Endothelial cell of umbilical vein (primary cell): ENCODE measurements around the gene FXYD6. TPM values are rescaled to one million over a fixed set of nuclear protein-coding genes. Genes with fewer than 3 reads are reported as not detected.

Source experiments
- BruUV-seq: library from RNA; stranded (reverse); fragments of 400-500 nt; replicated peaks from 2 replicates; lab custom pipeline; 2021; lab: Mats Ljungman, UMichigan
- CTCF ChIA-PET: fragments of 300-600, 350-600 bp; sonication (Branson Sonifier 250); formaldehyde crosslinking; loops from one replicate; lab custom pipeline; 2021; ENCODE audit warnings: antibody characterized with exemption, inconsistent platforms; lab: Charles Lee
- POLR2A ChIA-PET: fragments of 300-600, 350-600 bp; sonication (Branson Sonifier 250); formaldehyde crosslinking; loops from one replicate; lab custom pipeline; 2021; ENCODE audit warnings: antibody characterized with exemption, inconsistent platforms; lab: Charles Lee
- DNase-seq: peaks from one replicate; pipeline ENCODE4 v3.0.0-alpha.2; 2011; ENCODE audit warnings: low read depth, low spot score
- FAIRE-seq: peaks from 2 replicates; lab custom pipeline; 2011; peaks lifted over from hg19 to GRCh38; lab: Jason Lieb, UNC
- H2AFZ ChIP-seq: 2 replicates; pipeline ENCODE4 v1.6.0; 2012; ENCODE audit warnings: low read depth, low read length, control low read depth, inconsistent platforms
- H3K27ac ChIP-seq: 2 replicates; pipeline ENCODE4 v1.5.1; 2011; ENCODE audit warnings: low read depth, mild to moderate bottlenecking, control low read depth, low read length, moderate library complexity; ENCODE audit not compliant: insufficient read depth
- H3K27me3 ChIP-seq, 2 experiments: 2 replicates each; pipeline versions ENCODE4 v1.6.0 to v1.6.1; 2011; ENCODE audit warnings: low read length in 2 of 2, mixed read lengths in 1 of 2; ENCODE audit not compliant: control insufficient read depth in 2 of 2, insufficient read depth in 2 of 2
- H3K36me3 ChIP-seq, 2 experiments: 2 replicates in 1 of 2; 3 replicates in 1 of 2; pipeline ENCODE4 v1.5.1; 2011; ENCODE audit warnings: low read length in 2 of 2, mild to moderate bottlenecking in 1 of 2, moderate library complexity in 1 of 2; ENCODE audit not compliant: control insufficient read depth in 2 of 2, insufficient read depth in 2 of 2; ENCODE audit errors: extremely low read depth in 1 of 2
- H3K4me1 ChIP-seq: 3 replicates; pipeline ENCODE4 v1.5.1; 2011; ENCODE audit warnings: mild to moderate bottlenecking, low read length; ENCODE audit not compliant: control insufficient read depth, insufficient read depth; ENCODE audit errors: extremely low read depth
- H3K4me2 ChIP-seq: 2 replicates; pipeline ENCODE4 v1.6.1; 2011; ENCODE audit warnings: low read length, control low read depth, mixed read lengths; ENCODE audit not compliant: insufficient read depth
- H3K4me3 ChIP-seq, 3 experiments: fragments of 200-600 bp in 1 of 3; sonication (generic), shearing (Covaris generic) in 1 of 3; replicated peaks in 1 of 3; 2 replicates each; pipeline ENCODE4 v1.5.1; 2011 to 2016; ENCODE audit warnings: control low read depth in 3 of 3, low read length in 3 of 3, mild to moderate bottlenecking in 2 of 3, inconsistent platforms in 1 of 3, low read depth in 1 of 3, moderate library complexity in 1 of 3; ENCODE audit not compliant: insufficient read depth in 1 of 3
- H3K79me2 ChIP-seq: 2 replicates; pipeline ENCODE4 v1.6.0; 2012; ENCODE audit warnings: low read length, inconsistent platforms; ENCODE audit not compliant: control insufficient read depth, insufficient read depth
- H3K9ac ChIP-seq: replicated peaks from 2 replicates; pipeline ENCODE3; 2011; ENCODE audit warnings: low read length, control low read depth; ENCODE audit not compliant: insufficient read depth; ENCODE audit errors: extremely low read depth
- H3K9me1 ChIP-seq: replicated peaks from 3 replicates; pipeline ENCODE4 v1.6.0; 2011; ENCODE audit warnings: mild to moderate bottlenecking, low read length; ENCODE audit not compliant: control insufficient read depth, insufficient read depth; ENCODE audit errors: extremely low read depth
- H3K9me3 ChIP-seq: replicated peaks from 2 replicates; pipeline ENCODE4 v1.5.1; 2012; ENCODE audit warnings: low read length, inconsistent platforms; ENCODE audit not compliant: control insufficient read depth, insufficient read depth
- H4K20me1 ChIP-seq: replicated peaks from 2 replicates; pipeline ENCODE3; 2011; ENCODE audit warnings: mild to moderate bottlenecking, low read length; ENCODE audit not compliant: control insufficient read depth, insufficient read depth; ENCODE audit errors: extremely low read depth
- CTCF ChIP-seq, 2 donors: IDR thresholded peaks; 1 replicate in 1 of 2; 2 replicates in 1 of 2; pipeline ENCODE4 v1.5.1; 2011; ENCODE audit warnings: low read length in 2 of 2, mild to moderate bottlenecking in 2 of 2, moderate library complexity in 2 of 2, control low read depth in 1 of 2, inconsistent platforms in 1 of 2, low read depth in 1 of 2; ENCODE audit not compliant: insufficient read depth in 1 of 2; ENCODE audit errors: extremely low read depth in 1 of 2
- EZH2 ChIP-seq: IDR thresholded peaks from 2 replicates; pipeline ENCODE4 v1.6.1; 2012; ENCODE audit warnings: borderline replicate concordance, low read depth, mild to moderate bottlenecking, moderate library complexity, low read length, inconsistent platforms; ENCODE audit not compliant: severe bottlenecking
- FOS ChIP-seq: IDR thresholded peaks from 2 replicates; pipeline ENCODE4 v1.6.1; 2011; ENCODE audit warnings: mild to moderate bottlenecking, low read length, moderate library complexity, borderline replicate concordance; ENCODE audit not compliant: insufficient read depth
- GATA2 ChIP-seq: IDR thresholded peaks from 2 replicates; pipeline ENCODE4 v1.7.0; 2011; ENCODE audit warnings: low read depth, mild to moderate bottlenecking, moderate library complexity, mixed read lengths, low read length; ENCODE audit not compliant: insufficient read length, insufficient read depth
- JUN ChIP-seq: IDR thresholded peaks from 2 replicates; pipeline ENCODE4 v1.6.1; 2011; ENCODE audit warnings: borderline replicate concordance, low read depth; ENCODE audit not compliant: insufficient read length, insufficient read depth
- MYC ChIP-seq: IDR thresholded peaks from one replicate; pipeline ENCODE4 v1.6.1; 2011; ENCODE audit warnings: mild to moderate bottlenecking, low read depth, low read length
- POLR2A ChIP-seq: IDR thresholded peaks from 2 replicates; pipeline ENCODE4 v1.6.1; 2012; ENCODE audit warnings: low read depth, mild to moderate bottlenecking, control low read depth, low read length
- POLR2AphosphoS5 ChIP-seq: IDR thresholded peaks from 2 replicates; pipeline ENCODE4 v1.6.1; 2012; ENCODE audit warnings: low read depth, mild to moderate bottlenecking, control low read depth, low read length, moderate library complexity; ENCODE audit not compliant: insufficient read depth
- dilution Hi-C: fragments of 300-500 bp; cut with MboI; formaldehyde crosslinking; loops from one replicate; pipeline ENCODE4 v1.15.0; 2019; ENCODE audit warnings: low sequenced_read_pairs; ENCODE audit not compliant: extremely low pct_ligation_motif_present
- intact Hi-C: fragments of 100-400 bp; cut with micrococcal nuclease; formaldehyde crosslinking; loops from one replicate; pipeline ENCODE4 v1.10.0; 2022
- polyA plus RNA-seq, 4 experiments: library from polyadenylated mRNA; depleted of rRNA in 3 of 4; stranded (reverse) in 3 of 4; unstranded in 1 of 4; fragments of >200 nt; gene quantifications; 2 replicates each; pipeline versions ENCODE4 v1.2.1 to v1.2.3, GENCODE V29; 2011 to 2012; ENCODE audit warnings: missing spikeins in 1 of 4
- total RNA-seq: library from RNA; stranded (reverse); gene quantifications from 2 replicates; pipeline ENCODE4 v1.2.3, GENCODE V29; 2021
- TF ChIP-seq, protein P1 (sequence below): IDR thresholded peaks from 2 replicates; pipeline ENCODE4 v1.6.1; 2011; ENCODE audit not compliant: insufficient read depth, insufficient read length

FXYD6 gene
- total and polyA plus RNA-seq, 2 donors (not counting 3 experiments of a cell fraction or from before 2014, with no cell fraction given), result 1.4 to 8.7 TPM

DNA sequence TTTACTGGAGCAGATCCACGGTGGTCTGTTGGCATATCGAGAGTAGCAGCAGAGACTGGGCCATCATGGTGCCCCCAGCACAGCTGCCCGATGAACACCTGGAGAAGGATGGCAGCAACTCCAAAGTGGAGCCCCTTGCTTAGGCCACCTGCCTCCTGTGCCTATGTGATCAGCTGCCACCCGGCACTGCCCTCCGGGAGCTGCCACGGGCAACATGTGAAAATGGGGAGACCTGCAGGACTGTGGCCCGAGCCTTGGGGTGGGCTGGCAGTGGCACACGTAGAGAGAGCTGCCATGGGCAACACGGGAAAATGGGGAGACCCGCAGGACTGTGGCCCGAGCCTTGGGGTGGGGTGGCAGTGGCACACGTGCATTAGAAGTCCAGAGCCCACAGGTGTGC, 55.0 kb downstream of the FXYD6 start:
- Histone ChIP-seq H3K9ac (no peak overlapping the region), H2AFZ (no peak overlapping the region), H3K27me3 (no peaks in the 10 kb centered on the region), H3K36me3 (no peaks in the 10 kb centered on the region), H3K9me1 (no peaks in the 10 kb centered on the region), H3K4me2 (no peak overlapping the region), H3K9me3 (no peaks in the 10 kb centered on the region), H3K27ac (no peak overlapping the region), H4K20me1 (no peaks in the 10 kb centered on the region), H3K79me2 (no peaks in the 10 kb centered on the region), H3K4me3 (no peak overlapping the region), H3K4me1 (peaks cover 39% of the 10 kb centered on the region)
- no TSS peak for BruUV-seq
- no peak for TF ChIP-seq CTCF (IDR thresholded peaks at IDR 0.05; ENCODE audit: extremely low read depth in 1 of 2, insufficient read depth in 1 of 2, low read depth in 1 of 2, low read length in 2 of 2)
- no peak for TF ChIP-seq FOS
- no peak for TF ChIP-seq POLR2AphosphoS5
- no peak for TF ChIP-seq JUN
- TF ChIP-seq, protein P1, sequence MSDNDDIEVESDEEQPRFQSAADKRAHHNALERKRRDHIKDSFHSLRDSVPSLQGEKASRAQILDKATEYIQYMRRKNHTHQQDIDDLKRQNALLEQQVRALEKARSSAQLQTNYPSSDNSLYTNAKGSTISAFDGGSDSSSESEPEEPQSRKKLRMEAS, result no peak
- no peak for TF ChIP-seq MYC
- no peak for TF ChIP-seq POLR2A
- no peak for TF ChIP-seq GATA2
- no peak for TF ChIP-seq EZH2
- FAIRE-seq (no peak), DNase-seq (no peak)
- dilution Hi-C loops (no loop called here), intact Hi-C loops (no loop called here)
- POLR2A ChIA-PET, result no interaction called here
- CTCF ChIA-PET, result interaction anchor here (1.1 to 12.2 kb wide), 4 partner anchors 12 to 232 kb away, joined by 4 to 520 read pairs (median 111); no protein-coding TSS in a partner anchor
